K562 (cell line): ENCODE data around the gene PRSS22. TPM values are rescaled to one million over a fixed set of nuclear protein-coding genes. Genes with fewer than 3 reads are reported as not detected.

Source experiments
- ARID3A ChIP-seq: IDR thresholded peaks from 2 replicates; pipeline ENCODE4 v1.6.1; 2012; ENCODE audit warnings: low read depth, low read length, improper control_type of control experiment, borderline replicate concordance
- DDX20 ChIP-seq: fragments of 450-650 bp; IDR thresholded peaks from 2 replicates; pipeline ENCODE4 v1.6.1; 2016; ENCODE audit warnings: missing genetic modification characterization, low read depth, mild to moderate bottlenecking, missing compliant biosample characterization, moderate library complexity
- ETV5 ChIP-seq: sonication (generic); formaldehyde crosslinking; IDR thresholded peaks from 2 replicates; pipeline ENCODE4 v1.4.0; 2020; ENCODE audit warnings: low read depth, mild to moderate bottlenecking, missing genetic modification reagents
- HMGXB4 ChIP-seq: sonication (generic); formaldehyde crosslinking; IDR thresholded peaks from 2 replicates; pipeline ENCODE4 v1.8.1; 2023; ENCODE audit warnings: mild to moderate bottlenecking, missing genetic modification reagents
- MEF2A ChIP-seq: IDR thresholded peaks from 2 replicates; pipeline ENCODE4 v1.6.1; 2011; ENCODE audit warnings: low read depth, mild to moderate bottlenecking, low read length, moderate library complexity; ENCODE audit not compliant: control insufficient read depth
- MYNN ChIP-seq, 2 experiments: sonication (generic); formaldehyde crosslinking in 1 of 2; IDR thresholded peaks; 2 replicates each; pipeline versions ENCODE4 v1.5.0 to v1.6.1; 2016 to 2020; ENCODE audit warnings: antibody characterized with exemption in 1 of 2, missing genetic modification reagents in 1 of 2
- POLR2G ChIP-seq: fragments of 200-400 bp; formaldehyde crosslinking; IDR thresholded peaks from 2 replicates; pipeline ENCODE4 v1.6.1; 2017; ENCODE audit warnings: low read depth, mild to moderate bottlenecking, antibody characterized with exemption, low read length, moderate library complexity
- POLR3G ChIP-seq: IDR thresholded peaks from 2 replicates; pipeline ENCODE4 v1.6.1; 2011; ENCODE audit not compliant: insufficient read length, insufficient replicate concordance; ENCODE audit errors: extremely low read depth
- RHOXF2B ChIP-seq: fragments of 250-450 bp; sonication (Bioruptor Pico); conservative IDR thresholded peaks from 2 replicates; pipeline ENCODE4 v1.5.1; 2021
- SMAD4 ChIP-seq: fragments of 250-450 bp; sonication (Bioruptor Pico); conservative IDR thresholded peaks from 2 replicates; pipeline ENCODE4 v1.8.0; 2021; ENCODE audit warnings: inconsistent platforms, mild to moderate bottlenecking, moderate library complexity
- SMC3 ChIP-seq: conservative IDR thresholded peaks from 2 replicates; pipeline ENCODE4 v1.6.1; 2011; ENCODE audit warnings: low read depth, low read length, improper control_type of control experiment; ENCODE audit not compliant: insufficient read depth
- VEZF1 ChIP-seq: fragments of 200-800 bp; sonication (Bioruptor generic); IDR thresholded peaks from 2 replicates; pipeline ENCODE4 v1.6.1; 2017; ENCODE audit warnings: missing genetic modification characterization, missing compliant biosample characterization
- ZC3H8 ChIP-seq: fragments of 450-650 bp; IDR thresholded peaks from 2 replicates; pipeline ENCODE4 v1.6.1; 2017
- ZNF121 ChIP-seq: sonication (generic); formaldehyde crosslinking; conservative IDR thresholded peaks from 2 replicates; pipeline ENCODE4 v1.8.0; 2022; ENCODE audit warnings: missing genetic modification reagents
- ZNF592 ChIP-seq: fragments of 450-650 bp; IDR thresholded peaks from 2 replicates; pipeline ENCODE4 v1.6.1; 2017; ENCODE audit warnings: antibody characterized with exemption, mild to moderate bottlenecking
- polyA plus RNA-seq, 8 experiments: library from polyadenylated mRNA; depleted of rRNA in 4 of 8; stranded (reverse) in 5 of 8; unstranded in 3 of 8; fragments of >200 nt; fragmentation: Nextera tagmentation in 2 of 8; fragmentation: Illumina TruSeq in 1 of 8; extraction: Ambion mirVana in 2 of 8; extraction: Trizol in 1 of 8; gene quantifications; 2 replicates each; pipeline versions ENCODE4 v1.2.1 to v1.2.3, GENCODE V29; 2011 to 2014; ENCODE audit warnings: inconsistent platforms in 1 of 8, missing spikeins in 1 of 8
- total RNA-seq, 7 experiments: library from RNA; depleted of rRNA in 6 of 7; stranded (reverse); fragments of >200 nt in 6 of 7; fragmentation: Illumina TruSeq in 2 of 7; extraction: Trizol in 2 of 7; gene quantifications; 2 replicates each; pipeline versions ENCODE4 v1.2.1 to v1.2.3, GENCODE V29; 2011 to 2021; ENCODE audit warnings: low replicate concordance in 1 of 7

The PRSS22 gene
- total and polyA plus RNA-seq, 9 of the 15 experiments (the other 6 are each of a cell fraction or from before 2014, with no cell fraction given) = 0.13 to 0.42 TPM; not detected in 7

- peak; percentile 67; the same call in 1 of the 2 replicates for TF ChIP-seq HMGXB4 (CRISPR knock-in tag)
- TF ChIP-seq MYNN (IDR thresholded peaks at IDR 0.05) = peak; percentile 12; the same call in 1 of the 2 replicates
- no peak for TF ChIP-seq MYNN (CRISPR knock-in tag; IDR thresholded peaks at IDR 0.05)
- no peak for TF ChIP-seq MEF2A
- TF ChIP-seq SMC3 = peak; percentile 65
- TF ChIP-seq SMAD4 = no peak
- peak; percentile 57 for TF ChIP-seq VEZF1 (CRISPR knock-in tag)
- peak; percentile 80 for TF ChIP-seq ZNF592
- TF ChIP-seq ZNF121 (CRISPR knock-in tag) = no peak
- no peak for TF ChIP-seq DDX20 (tag)
- no peak for TF ChIP-seq ZC3H8
- peak; percentile 73 for TF ChIP-seq POLR2G
- TF ChIP-seq ETV5 = 0 out of 2 replicates have a peak, but pooled peaks have one; percentile 50
- TF ChIP-seq ARID3A = no peak
- no peak for TF ChIP-seq POLR3G
- TF ChIP-seq RHOXF2B (CRISPR knock-in tag) = no peak
Observed at GRCh38 chr16:2904100-2904921, 46.3 kb upstream of the PRSS22 start (continued).
